Measurements from ENCODE around the gene FALEC.

DNA sequence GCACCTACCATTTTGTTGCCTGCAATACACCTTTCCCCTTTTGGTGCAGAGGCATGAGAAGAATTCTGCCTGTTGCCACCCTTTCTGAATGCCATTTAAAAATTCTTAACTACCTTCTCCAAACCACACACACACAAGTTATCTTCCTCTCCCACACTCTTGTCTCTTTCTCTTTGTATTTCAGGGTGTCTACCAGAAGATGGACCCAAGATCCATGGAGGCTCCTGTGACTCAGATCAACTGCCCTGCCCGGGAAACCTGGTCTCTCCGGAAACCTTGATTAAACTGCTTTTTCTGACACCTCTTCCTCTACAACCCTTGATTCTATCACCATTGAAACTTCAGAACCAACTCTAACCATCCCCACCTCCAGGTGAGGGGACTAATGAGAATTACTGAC lies 30.7 kb upstream of the FALEC start:
- TF ChIP-seq REST (IDR thresholded peaks at IDR 0.05; ENCODE audit: insufficient read depth in 1 of 2, low read depth in 2 of 2, low read length in 2 of 2) (no peak), POLR2AphosphoS5 (IDR thresholded peaks at IDR 0.05; ENCODE audit: low read depth, low read length) (no peak), TAF1 (IDR thresholded peaks at IDR 0.05; ENCODE audit: borderline replicate concordance, insufficient read depth, low read length) (no peak), SIN3A (IDR thresholded peaks at IDR 0.05; ENCODE audit: borderline replicate concordance, insufficient read depth, low read length) (no peak), FOXP2 (optimal IDR thresholded peaks at IDR 0.05; ENCODE audit: borderline replicate concordance, extremely low read depth, extremely low read length, insufficient read depth) (no peak)

Data from PFSK-1 (cell line).